Epithelial cell of proximal tubule (primary cell): ENCODE results near the gene PTGFRN. TPM values are rescaled to one million over a fixed set of nuclear protein-coding genes. Genes with fewer than 3 reads are reported as not detected.
A peak's percentile ranks its signal among the peaks of the same experiment; 100 is the strongest.

Source experiments
- DNase-seq: peaks from one replicate; pipeline ENCODE4 v3.0.0-alpha.2; 2011; ENCODE audit warnings: low read depth
- H3K4me3 ChIP-seq: 2 replicates; pipeline ENCODE4 v1.5.1; 2011; ENCODE audit warnings: low read depth, mild to moderate bottlenecking, low read length
- total RNA-seq: library from RNA; depleted of rRNA; stranded (reverse); fragments of >200 nt; gene quantifications from 2 replicates; pipeline ENCODE4 v1.2.3, GENCODE V29; 2015
- TF ChIP-seq, protein P1 (sequence below): conservative IDR thresholded peaks from 2 replicates; pipeline ENCODE4 v1.5.1; 2012; ENCODE audit warnings: low read depth, mild to moderate bottlenecking, low read length

Gene PTGFRN
- total RNA-seq, 1 donor from 2014 or later, result 86.3 TPM

DNA sequence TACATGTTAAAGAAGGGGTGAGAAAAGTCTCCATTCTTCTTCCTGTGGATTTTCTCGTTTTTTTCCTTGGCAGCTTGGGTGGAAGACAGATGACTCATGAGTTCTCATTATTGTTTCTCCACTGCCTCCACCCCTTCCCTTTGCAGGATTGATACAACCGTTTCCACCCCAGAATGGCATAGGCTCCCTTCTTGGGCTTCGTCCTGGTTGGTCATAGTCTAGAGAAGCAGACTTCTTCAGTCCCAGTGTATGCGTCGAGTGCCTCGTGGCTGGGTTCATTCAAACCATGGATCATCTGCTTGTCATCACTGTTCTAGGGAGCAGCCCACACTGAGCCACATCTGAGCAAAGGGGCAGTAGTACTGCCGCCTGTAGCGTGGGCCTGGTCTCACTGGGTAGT lies 13.7 kb downstream of the PTGFRN start:
- TF ChIP-seq, protein P1, sequence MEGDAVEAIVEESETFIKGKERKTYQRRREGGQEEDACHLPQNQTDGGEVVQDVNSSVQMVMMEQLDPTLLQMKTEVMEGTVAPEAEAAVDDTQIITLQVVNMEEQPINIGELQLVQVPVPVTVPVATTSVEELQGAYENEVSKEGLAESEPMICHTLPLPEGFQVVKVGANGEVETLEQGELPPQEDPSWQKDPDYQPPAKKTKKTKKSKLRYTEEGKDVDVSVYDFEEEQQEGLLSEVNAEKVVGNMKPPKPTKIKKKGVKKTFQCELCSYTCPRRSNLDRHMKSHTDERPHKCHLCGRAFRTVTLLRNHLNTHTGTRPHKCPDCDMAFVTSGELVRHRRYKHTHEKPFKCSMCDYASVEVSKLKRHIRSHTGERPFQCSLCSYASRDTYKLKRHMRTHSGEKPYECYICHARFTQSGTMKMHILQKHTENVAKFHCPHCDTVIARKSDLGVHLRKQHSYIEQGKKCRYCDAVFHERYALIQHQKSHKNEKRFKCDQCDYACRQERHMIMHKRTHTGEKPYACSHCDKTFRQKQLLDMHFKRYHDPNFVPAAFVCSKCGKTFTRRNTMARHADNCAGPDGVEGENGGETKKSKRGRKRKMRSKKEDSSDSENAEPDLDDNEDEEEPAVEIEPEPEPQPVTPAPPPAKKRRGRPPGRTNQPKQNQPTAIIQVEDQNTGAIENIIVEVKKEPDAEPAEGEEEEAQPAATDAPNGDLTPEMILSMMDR, result no peak
- no peak overlapping the region for H3K4me3 ChIP-seq
- no peak for DNase-seq

DNA sequence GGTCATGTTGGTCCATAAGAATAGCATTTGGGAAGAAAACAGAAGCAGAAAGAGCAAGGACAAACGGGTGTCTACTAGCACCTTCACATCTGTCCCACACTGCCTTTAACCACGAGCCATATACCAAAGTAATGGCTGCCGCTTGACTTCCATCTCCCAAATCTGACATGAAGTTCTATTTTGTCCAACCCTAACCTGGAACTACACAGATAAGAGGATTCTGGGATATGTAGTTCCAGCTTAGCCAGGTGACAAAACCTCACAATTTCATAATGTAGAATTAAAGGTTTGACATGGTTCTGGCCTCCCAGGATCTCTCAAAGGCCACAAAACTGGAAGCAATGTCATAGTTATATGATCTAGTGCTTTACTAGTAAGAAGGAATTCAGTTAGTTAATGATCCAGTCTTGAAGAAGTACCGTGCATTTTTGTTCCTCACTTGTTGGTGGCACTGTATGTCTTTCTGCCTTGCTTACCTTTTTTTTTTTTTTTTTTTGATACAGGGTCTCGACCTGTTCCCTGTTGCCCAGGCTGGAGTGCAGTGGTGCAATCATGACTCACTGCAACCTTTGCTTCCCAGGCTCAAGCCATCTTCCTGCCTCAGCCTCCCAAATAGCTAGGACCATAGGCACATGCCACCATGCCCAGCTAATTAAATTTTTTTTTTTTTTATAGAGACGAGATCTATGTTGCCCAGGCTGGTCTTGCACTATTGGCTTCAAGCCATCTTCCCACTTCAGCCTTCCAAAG lies 17.5 kb downstream of the PTGFRN start:
- TF ChIP-seq, protein P1, result no peak
- no peak for DNase-seq
- H3K4me3 ChIP-seq, result no peak overlapping the region

DNA sequence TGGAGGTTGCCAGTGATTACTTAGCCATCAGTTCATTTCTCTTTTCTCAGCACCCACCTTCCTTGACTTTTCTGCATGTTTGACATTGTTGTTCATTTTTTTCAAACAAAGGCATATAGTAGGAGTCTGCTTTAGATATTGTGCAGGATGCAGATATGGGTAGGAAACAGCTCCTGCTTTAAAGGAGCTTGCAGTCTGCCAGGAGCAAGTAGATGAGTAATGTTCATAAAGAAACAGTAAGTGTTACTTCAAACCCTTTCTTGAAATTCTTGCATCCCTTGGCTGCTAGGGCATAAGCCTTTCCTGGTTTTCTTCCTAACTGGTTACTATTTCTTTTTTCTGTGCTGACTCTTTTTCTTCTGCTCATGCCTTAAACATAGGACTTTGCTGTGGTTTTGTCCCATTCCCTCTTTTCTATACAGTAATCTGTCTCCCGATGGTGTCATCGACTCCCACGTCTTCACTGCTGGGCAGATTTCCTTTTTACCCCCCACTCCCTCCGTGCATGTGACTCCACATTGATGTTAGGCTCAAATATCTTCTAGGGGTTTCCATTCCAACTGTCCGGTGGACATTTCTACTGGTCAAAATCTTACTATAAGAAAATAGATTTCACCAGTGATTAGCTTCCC lies 20.4 kb downstream of the PTGFRN start:
- TF ChIP-seq, protein P1, result no peak
- DNase-seq, result no peak
- H3K4me3 ChIP-seq, result no peak overlapping the region

DNA sequence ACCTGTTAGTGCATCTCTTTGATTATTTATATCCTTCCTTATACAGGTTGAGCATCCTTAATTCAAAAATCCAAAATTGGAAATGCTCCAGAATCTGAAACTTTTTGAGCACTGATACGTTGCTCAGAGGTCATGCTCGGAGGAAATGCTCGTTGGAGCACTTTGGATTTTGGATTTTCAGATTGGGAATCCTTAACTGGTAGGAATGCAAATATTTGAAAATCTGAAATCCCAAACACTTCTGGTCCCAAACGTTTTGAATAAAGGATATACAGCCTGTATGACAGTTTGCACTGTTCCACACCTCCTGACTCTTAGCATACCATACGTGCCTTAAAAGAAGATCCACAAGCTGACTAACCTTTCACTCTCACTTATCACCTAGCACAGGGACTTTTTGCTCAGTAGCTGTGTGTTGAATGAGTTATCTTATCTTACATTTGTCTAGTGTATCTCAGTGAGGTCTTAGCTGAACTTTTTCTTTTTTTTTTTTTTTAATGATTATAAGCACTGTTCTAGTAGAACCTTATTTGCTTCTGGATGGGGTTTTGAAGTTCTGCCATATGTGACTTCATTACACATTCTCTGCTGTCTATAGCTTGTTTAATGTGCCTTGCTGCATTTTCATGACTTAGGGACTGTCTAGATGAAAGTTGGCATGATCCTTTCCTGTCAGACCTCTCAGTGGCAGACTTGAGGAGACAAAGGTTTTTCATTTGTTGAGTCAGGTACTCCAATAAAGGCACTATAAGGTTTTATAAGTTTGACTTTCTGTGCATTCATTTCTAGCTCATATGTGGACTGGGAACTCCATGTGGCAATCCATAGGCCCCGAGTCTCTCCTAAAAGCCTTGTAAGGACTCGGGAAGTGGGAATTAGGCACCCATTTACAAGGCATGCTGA lies 21.6 kb downstream of the PTGFRN start:
- TF ChIP-seq, protein P1, result no peak
- DNase-seq, result no peak

DNA sequence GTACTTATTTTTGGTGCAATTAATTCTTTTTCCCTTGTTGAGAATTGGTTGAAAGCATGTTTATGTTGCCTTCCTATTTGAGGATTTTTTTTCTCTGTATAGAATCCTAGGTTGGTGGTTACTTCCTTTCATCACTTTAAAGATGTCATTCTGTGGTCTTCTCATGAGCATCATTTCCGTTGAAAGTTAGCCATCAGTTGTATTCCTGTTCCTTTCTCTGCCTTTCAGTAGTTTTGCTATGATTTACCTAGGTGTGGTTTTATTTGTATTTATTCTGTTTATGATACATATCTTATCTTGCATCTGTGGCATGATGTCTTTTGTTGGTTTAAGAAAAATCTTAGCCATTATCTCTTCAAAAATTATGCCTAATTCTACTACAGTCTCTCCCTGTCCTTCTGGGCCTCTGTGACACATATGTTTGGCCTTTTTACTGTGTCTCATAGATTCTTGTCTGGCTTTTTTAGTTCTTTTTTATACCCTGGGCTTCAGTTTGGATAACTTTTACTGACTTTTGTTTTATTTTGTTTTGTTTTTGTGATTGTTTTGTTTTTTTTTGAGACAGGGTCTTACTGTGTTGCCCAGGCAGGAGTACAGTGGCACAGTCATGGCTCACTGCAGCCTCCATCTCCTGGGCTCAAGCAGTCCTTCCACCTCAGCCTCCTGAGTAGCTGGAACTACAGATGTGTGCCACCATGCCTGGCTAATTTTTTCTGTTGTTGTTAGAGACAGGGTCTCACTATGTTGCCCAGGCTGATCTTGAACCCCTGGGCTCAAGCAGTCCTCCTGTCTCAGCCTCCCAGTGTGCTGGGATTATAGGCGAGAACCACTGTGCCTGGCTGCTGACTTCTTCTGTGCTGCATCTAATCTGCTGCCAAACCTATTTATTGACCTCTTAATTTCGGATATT lies 24.1 kb downstream of the PTGFRN start:
- DNase-seq, result no peak
- no peak overlapping the region for H3K4me3 ChIP-seq
- TF ChIP-seq, protein P1, result no peak

More for the DNA sequence above, 21.6 kb downstream of the PTGFRN start:
- H3K4me3 ChIP-seq, result no peak overlapping the region

DNA sequence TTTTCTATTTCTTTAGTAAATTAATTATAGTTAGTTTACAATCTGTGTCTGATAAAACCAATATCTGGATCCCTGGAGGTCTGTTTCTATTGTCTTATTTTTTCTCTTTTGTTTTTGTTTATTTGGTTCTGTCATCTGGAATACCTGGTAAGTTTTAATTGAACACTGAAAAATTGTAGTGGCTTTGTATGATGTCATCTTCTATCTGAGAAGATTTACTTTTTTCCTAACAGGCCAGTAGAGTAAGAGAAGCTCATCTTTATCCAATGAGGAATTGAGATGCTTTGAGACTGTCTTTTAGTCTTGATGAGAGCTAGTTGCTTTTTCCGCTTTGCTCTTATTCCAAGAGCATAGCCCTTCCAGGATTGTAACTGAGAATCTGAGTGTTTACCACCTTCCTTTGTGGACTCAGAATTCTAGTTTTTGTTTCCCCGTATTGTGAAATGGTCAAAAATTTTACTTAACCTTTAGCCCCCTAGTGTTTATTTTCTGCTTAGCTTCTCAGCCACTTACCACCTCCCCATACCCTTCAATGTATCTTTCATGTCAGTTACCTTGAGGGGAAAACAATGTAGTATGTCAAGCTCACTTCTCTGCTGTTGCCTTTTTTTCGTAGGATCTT lies 25.0 kb downstream of the PTGFRN start:
- no peak overlapping the region for H3K4me3 ChIP-seq
- TF ChIP-seq, protein P1, result peak; percentile 39
- DNase-seq, result no peak
